AG09319 (cell line): ENCODE results near the gene IGLON5.

Experiments used
- DNase-seq: peaks from one replicate; pipeline ENCODE4 v3.0.0-alpha.2; 2010; ENCODE audit warnings: low read depth; ENCODE audit errors: extremely low read depth
- CTCF ChIP-seq: IDR thresholded peaks from 2 replicates; pipeline ENCODE4 v1.5.1; 2011; ENCODE audit warnings: low read depth, mild to moderate bottlenecking, inconsistent platforms, low read length, moderate library complexity

The IGLON5 gene

GRCh38 chr19:51311351-51312257 is at the start of gene IGLON5:
TSS of gene IGLON5 (plus strand) at chr19:51311644. CDS start at chr19:51311848, 204 bp downstream.
- no peak for DNase-seq

GRCh38 chr19:51263808-51264207 is 47.6 kb upstream of the IGLON5 start:
- DNase-seq: no peak
- no peak for TF ChIP-seq CTCF

More at GRCh38 chr19:51311351-51312257, at the start of gene IGLON5:
- TF ChIP-seq CTCF: no peak

- no peak for TF ChIP-seq CTCF
These were observed 40.4 kb upstream of the IGLON5 start for GRCh38 chr19:51271067-51271466.

GRCh38 chr19:51272183-51272810 is 39.1 kb upstream of the IGLON5 start:
- no peak for DNase-seq
- no peak for TF ChIP-seq CTCF

More at GRCh38 chr19:51271067-51271466, 40.4 kb upstream of the IGLON5 start:
- no peak for DNase-seq

GRCh38 chr19:51274049-51274770 is 37.2 kb upstream of the IGLON5 start:
- DNase-seq: no peak
- no peak for TF ChIP-seq CTCF

GRCh38 chr19:51277112-51277511 is 34.3 kb upstream of the IGLON5 start:
- no peak for TF ChIP-seq CTCF
- DNase-seq: no peak
